Gastroesophageal sphincter (tissue), 4 donors: ENCODE results near the gene SF3B3. TPM values are rescaled to one million over a fixed set of nuclear protein-coding genes. Genes with fewer than 3 reads are reported as not detected.

Experiments
- ATAC-seq: fragments of 150-250 bp; one replicate; pipeline ENCODE4 v1.9.1; 2016; ENCODE audit warnings: mild to moderate bottlenecking, moderate library complexity
- H3K27ac ChIP-seq, 4 donors: fragments of 200-600 bp; sonication (generic) in 3 of 4; 1 replicate in 3 of 4; 2 replicates in 1 of 4; pipeline ENCODE4 v1.5.1; 2016 to 2019
- H3K27me3 ChIP-seq: fragments of 200-600 bp; sonication (generic); one replicate; pipeline ENCODE4 v1.5.1; 2019
- H3K36me3 ChIP-seq, 2 donors: fragments of 200-600 bp; sonication (generic); one replicate each; pipeline ENCODE4 v1.5.1; 2019; ENCODE audit warnings: control low read depth in 1 of 2
- H3K4me1 ChIP-seq, 3 donors: fragments of 200-600 bp; sonication (generic); 1 replicate in 2 of 3; 2 replicates in 1 of 3; pipeline ENCODE4 v1.5.1; 2016 to 2019; ENCODE audit warnings: control low read depth in 2 of 3
- H3K4me3 ChIP-seq, 2 donors: fragments of 200-600 bp; sonication (generic); one replicate each; pipeline ENCODE4 v1.5.1; 2019; ENCODE audit warnings: mild to moderate bottlenecking in 1 of 2, moderate library complexity in 1 of 2
- H3K9me3 ChIP-seq, 3 donors: fragments of 200-600 bp; sonication (generic); one replicate each; pipeline ENCODE4 v1.5.1; 2017 to 2019; ENCODE audit warnings: control low read depth in 2 of 3
- EP300 ChIP-seq: sonication (generic); formaldehyde crosslinking; IDR thresholded peaks from one replicate; pipeline ENCODE4 v1.6.1; 2017; ENCODE audit warnings: antibody characterized with exemption, mild to moderate bottlenecking
- POLR2A ChIP-seq, 2 donors: fragments of 450-650 bp; IDR thresholded peaks; one replicate each; pipeline ENCODE4 v1.6.1; 2017; ENCODE audit warnings: antibody characterized with exemption in 2 of 2, mild to moderate bottlenecking in 2 of 2, moderate library complexity in 1 of 2
- POLR2AphosphoS5 ChIP-seq: sonication (generic); formaldehyde crosslinking; IDR thresholded peaks from one replicate; pipeline ENCODE4 v1.6.1; 2017; ENCODE audit warnings: antibody characterized with exemption
- WGBS, 2 donors: methylation state at CpG; one replicate each; pipeline ENCODE4 v1.1.5; 2018; ENCODE audit warnings: low coverage in 1 of 2; 5-methylcytosine and 5-hydroxymethylcytosine counted together
- total RNA-seq, 4 donors: library from RNA; depleted of rRNA; stranded (reverse); fragments of >200 nt; gene quantifications; one replicate each; pipeline ENCODE4 v1.1.0, GENCODE V29; 2016
- TF ChIP-seq, protein P1 (sequence below), 4 experiments: fragments of 200-600 bp in 2 of 4; fragments of 450-650 bp in 2 of 4; sonication (generic) in 1 of 4; IDR thresholded peaks; one replicate each; pipeline ENCODE4 v1.5.1; 2017 to 2019; ENCODE audit warnings: antibody characterized with exemption in 4 of 4, mild to moderate bottlenecking in 2 of 4, moderate library complexity in 2 of 4

The SF3B3 gene
- total RNA-seq, 4 donors from 2014 or later: 73.3 to 115 (median 92.8) TPM

DNA sequence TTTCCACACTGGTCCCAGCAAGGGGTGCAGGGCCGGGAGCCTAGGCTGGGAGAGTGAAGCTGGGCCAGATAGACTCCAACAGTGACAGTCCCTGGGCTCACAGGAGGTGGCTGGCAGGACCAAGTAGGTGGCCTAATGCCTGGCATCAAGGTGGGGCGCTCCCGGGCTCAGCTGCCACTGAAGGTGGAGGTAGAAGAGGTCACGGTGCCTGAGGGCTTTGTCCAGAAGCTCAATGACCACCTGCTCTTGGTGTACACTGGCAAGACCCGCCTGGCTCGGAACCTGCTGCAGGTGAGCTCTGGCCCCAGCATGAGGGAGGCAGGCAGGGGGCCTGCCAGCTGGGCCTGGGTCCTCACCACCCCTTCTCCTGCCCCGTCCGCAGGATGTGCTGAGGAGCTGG is 45.4 kb upstream of the SF3B3 start:
- peaks cover 0 to 23% (median 4%) of the 10 kb centered on the region in 3 donors for H3K4me1 ChIP-seq
- no peak for TF ChIP-seq POLR2A (IDR thresholded peaks at IDR 0.05)
- TF ChIP-seq POLR2AphosphoS5: no peak
- TF ChIP-seq, protein P1, sequence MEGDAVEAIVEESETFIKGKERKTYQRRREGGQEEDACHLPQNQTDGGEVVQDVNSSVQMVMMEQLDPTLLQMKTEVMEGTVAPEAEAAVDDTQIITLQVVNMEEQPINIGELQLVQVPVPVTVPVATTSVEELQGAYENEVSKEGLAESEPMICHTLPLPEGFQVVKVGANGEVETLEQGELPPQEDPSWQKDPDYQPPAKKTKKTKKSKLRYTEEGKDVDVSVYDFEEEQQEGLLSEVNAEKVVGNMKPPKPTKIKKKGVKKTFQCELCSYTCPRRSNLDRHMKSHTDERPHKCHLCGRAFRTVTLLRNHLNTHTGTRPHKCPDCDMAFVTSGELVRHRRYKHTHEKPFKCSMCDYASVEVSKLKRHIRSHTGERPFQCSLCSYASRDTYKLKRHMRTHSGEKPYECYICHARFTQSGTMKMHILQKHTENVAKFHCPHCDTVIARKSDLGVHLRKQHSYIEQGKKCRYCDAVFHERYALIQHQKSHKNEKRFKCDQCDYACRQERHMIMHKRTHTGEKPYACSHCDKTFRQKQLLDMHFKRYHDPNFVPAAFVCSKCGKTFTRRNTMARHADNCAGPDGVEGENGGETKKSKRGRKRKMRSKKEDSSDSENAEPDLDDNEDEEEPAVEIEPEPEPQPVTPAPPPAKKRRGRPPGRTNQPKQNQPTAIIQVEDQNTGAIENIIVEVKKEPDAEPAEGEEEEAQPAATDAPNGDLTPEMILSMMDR (IDR thresholded peaks at IDR 0.05): no peak
- no peak for TF ChIP-seq EP300
- ATAC-seq: no peak
- H3K9me3 ChIP-seq: no peaks in the 10 kb centered on the region
- WGBS, 2 donors: no CpG with 5 or more reads among the region's 8 CpGs
- no peaks in the 10 kb centered on the region for H3K27me3 ChIP-seq
- H3K27ac ChIP-seq: peak overlapping the region in 3 of 4 donors; percentile 31 to 46 (median 37)
- H3K36me3 ChIP-seq: peaks cover 0 to 90% of the 10 kb centered on the region in 2 donors
- H3K4me3 ChIP-seq: no peak overlapping the region

DNA sequence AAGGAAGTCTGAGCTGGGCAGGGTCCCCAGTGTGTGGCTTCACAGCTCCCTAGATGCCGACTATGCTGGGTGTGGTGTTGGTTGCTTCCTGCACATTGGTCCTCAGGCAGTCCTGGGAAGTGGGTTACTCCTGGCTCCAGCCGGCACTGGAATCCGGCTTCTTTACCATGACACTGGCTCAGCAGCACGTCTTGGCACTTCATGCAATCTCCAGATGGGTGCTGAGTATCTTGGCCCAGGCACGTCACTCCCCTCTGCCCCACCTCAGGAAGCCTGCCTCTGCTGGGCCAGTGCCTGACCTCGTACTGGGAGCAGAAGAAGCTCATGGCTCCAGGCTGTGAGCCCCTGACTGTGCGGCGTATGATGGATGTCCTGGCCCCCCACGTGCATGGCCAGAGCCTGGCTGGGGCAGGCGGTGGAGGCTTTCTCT is 44.7 kb upstream of the SF3B3 start:
- Histone ChIP-seq H3K4me1 (peaks cover 0 to 23% (median 4%) of the 10 kb centered on the region in 3 donors), H3K9me3 (no peaks in the 10 kb centered on the region), H3K4me3 (no peak overlapping the region), H3K36me3 (peaks cover 0 to 90% of the 10 kb centered on the region in 2 donors), H3K27ac (peak overlapping the region in 3 of 4 donors; percentile 31 to 45 (median 35)), H3K27me3 (no peaks in the 10 kb centered on the region)
- WGBS, 2 donors: 26% methylated on average over 4 of the region's 10 CpGs; no CpG with 5 or more reads in 1 of the 2 donors
- TF ChIP-seq, protein P1 (IDR thresholded peaks at IDR 0.05): no peak
- peak; percentile 42 for ATAC-seq

DNA sequence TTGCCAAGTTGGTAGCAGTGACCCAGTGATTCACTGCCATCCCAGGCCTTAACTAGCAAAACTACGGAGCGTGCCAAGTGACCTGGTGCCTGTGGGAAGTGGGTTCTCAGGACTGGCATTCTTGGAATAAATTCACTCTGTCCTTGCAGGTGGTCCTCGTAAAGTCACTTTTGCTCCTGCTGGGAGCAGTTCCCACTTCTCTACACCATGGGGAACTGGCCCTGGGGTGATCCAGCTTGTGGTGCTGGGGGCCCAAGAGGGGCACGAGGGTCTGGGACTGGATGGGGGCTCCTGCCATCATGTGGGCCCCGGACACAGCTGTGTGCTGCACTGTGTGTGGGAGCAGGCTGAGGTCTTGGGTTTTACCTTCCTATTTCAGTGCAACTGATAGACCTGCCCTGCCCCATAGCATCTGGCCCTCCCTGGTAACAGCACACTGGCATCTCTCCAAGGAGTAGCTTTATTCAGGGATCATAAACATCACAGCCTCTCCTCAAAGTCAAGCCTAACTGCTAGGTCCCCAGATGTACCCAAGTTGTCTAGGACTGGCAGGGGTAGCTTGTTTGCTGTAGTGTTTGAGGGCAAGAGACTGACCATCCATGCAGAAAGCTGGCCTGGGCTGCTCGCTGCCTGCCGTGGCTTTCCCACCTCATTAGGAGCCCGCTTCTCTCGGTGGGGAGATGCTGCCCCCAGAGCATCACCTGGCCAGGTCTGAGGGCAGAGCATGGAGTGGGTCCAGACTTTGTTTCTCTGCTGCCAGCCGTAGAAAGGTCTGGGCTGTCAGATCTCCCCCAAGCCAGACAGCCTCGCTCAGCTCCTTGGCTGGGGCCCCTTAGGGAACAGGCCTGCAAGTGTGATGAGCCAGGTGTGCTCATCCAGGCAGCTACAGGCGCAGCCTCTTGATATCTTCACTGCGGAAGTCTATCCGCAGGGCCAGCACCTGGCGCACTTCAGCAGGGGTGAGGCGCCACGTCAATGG is 43.2 kb upstream of the SF3B3 start:
- no peaks in the 10 kb centered on the region for H3K27me3 ChIP-seq
- H3K4me3 ChIP-seq: no peak overlapping the region
- TF ChIP-seq POLR2AphosphoS5 (no peak), POLR2A (IDR thresholded peaks at IDR 0.05) (no peak), EP300 (no peak)
- TF ChIP-seq, protein P1 (IDR thresholded peaks at IDR 0.05): no peak
- no peak for ATAC-seq
- H3K9me3 ChIP-seq: no peaks in the 10 kb centered on the region
- H3K36me3 ChIP-seq: peaks cover 0 to 90% of the 10 kb centered on the region in 2 donors
- peak overlapping the region in 1 of 4 donors; percentile 45 for H3K27ac ChIP-seq
- 82 to 90% methylated on average over 2 to 3 of the region's 17 CpGs for WGBS, 2 donors
- H3K4me1 ChIP-seq: peaks cover 0 to 23% (median 4%) of the 10 kb centered on the region in 3 donors

DNA sequence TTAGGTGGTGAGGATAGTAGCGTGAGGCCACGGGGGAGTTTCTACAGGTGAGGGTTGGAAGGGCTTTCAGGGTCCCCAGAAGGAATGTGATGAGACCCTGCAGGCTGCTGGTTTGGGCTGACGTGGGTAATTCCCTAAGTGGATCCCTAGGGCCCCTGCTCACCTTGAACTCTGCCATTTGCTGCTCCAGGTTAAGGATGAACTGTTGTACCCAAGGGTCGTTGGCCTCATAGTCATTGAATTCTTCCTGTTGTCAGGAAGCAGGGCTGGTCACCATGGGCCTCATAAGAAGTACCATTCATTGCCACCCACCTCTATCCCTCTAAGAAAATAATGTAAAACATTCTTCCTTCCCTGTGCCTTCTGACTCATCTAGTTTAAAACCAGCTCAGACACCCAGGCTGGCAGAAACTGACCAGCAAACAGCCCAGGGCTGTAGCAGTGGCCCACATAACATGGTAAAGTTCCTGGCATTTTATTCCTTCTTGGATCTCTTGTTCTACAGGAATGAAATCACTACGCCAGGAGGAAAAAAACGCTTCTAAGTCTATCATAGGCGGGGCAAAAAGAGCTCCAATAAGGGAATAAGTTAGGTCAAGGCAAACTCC is 41.6 kb upstream of the SF3B3 start:
- H3K27me3 ChIP-seq: no peaks in the 10 kb centered on the region
- H3K4me3 ChIP-seq: no peak overlapping the region
- peaks cover 0 to 95% of the 10 kb centered on the region in 2 donors for H3K36me3 ChIP-seq
- TF ChIP-seq, protein P1 (IDR thresholded peaks at IDR 0.05): no peak
- TF ChIP-seq POLR2A (IDR thresholded peaks at IDR 0.05) (no peak), POLR2AphosphoS5 (no peak), EP300 (no peak)
- H3K27ac ChIP-seq: no peak overlapping the region
- no peak for ATAC-seq
- 92 to 94% methylated on average over 4 of the region's 7 CpGs for WGBS, 2 donors
- H3K9me3 ChIP-seq: no peaks in the 10 kb centered on the region
- H3K4me1 ChIP-seq: peaks cover 0 to 16% (median 0%) of the 10 kb centered on the region in 3 donors
